K562 (cell line): Measurements from ENCODE around the gene NKX6-2. TPM values are rescaled to one million over a fixed set of nuclear protein-coding genes. Genes with fewer than 3 reads are reported as not detected.

Experiments
- JUND ChIP-seq, 2 experiments: IDR thresholded peaks; 2 replicates in 1 of 2; 3 replicates in 1 of 2; pipeline ENCODE4 v1.6.1; 2011; ENCODE audit warnings: borderline replicate concordance in 2 of 2, low read depth in 2 of 2, low read length in 2 of 2, improper control_type of control experiment in 1 of 2, missing biosample characterization in 1 of 2, missing genetic modification characterization in 1 of 2, missing genetic modification reagents in 1 of 2
- KDM2B ChIP-seq: fragments of 250-450 bp; sonication (Bioruptor Pico); IDR thresholded peaks from 2 replicates; pipeline ENCODE4 v1.8.0; 2021; ENCODE audit warnings: mild to moderate bottlenecking, moderate library complexity
- PURB ChIP-seq: sonication (generic); formaldehyde crosslinking; IDR thresholded peaks from 2 replicates; pipeline ENCODE4 v1.9.0; 2021; ENCODE audit warnings: low read depth, mild to moderate bottlenecking, missing genetic modification reagents
- TRIM28 ChIP-seq: fragments of 450-650 bp; IDR thresholded peaks from 2 replicates; pipeline ENCODE4 v1.6.1; 2017
- YY1 ChIP-seq, 3 experiments: IDR thresholded peaks; 2 replicates each; pipeline ENCODE4 v1.6.1; 2011; ENCODE audit warnings: low read length in 2 of 3, mild to moderate bottlenecking in 2 of 3, moderate library complexity in 2 of 3, borderline replicate concordance in 1 of 3, control low read depth in 1 of 3, low read depth in 1 of 3; ENCODE audit not compliant: insufficient read depth in 3 of 3, insufficient replicate concordance in 2 of 3, control insufficient read depth in 1 of 3, insufficient read length in 1 of 3; ENCODE audit errors: extremely low read depth in 1 of 3
- polyA plus RNA-seq, 8 experiments: library from polyadenylated mRNA; depleted of rRNA in 4 of 8; stranded (reverse) in 5 of 8; unstranded in 3 of 8; fragments of >200 nt; fragmentation: Nextera tagmentation in 2 of 8; fragmentation: Illumina TruSeq in 1 of 8; extraction: Ambion mirVana in 2 of 8; extraction: Trizol in 1 of 8; gene quantifications; 2 replicates each; pipeline versions ENCODE4 v1.2.1 to v1.2.3, GENCODE V29; 2011 to 2014; ENCODE audit warnings: inconsistent platforms in 1 of 8, missing spikeins in 1 of 8
- total RNA-seq, 7 experiments: library from RNA; depleted of rRNA in 6 of 7; stranded (reverse); fragments of >200 nt in 6 of 7; fragmentation: Illumina TruSeq in 2 of 7; extraction: Trizol in 2 of 7; gene quantifications; 2 replicates each; pipeline versions ENCODE4 v1.2.1 to v1.2.3, GENCODE V29; 2011 to 2021; ENCODE audit warnings: low replicate concordance in 1 of 7
- TF ChIP-seq, protein P1 (sequence below), 2 experiments: fragments of 450-650 bp; formaldehyde crosslinking in 1 of 2; IDR thresholded peaks; 2 replicates each; pipeline versions ENCODE4 v1.4.0 to v1.6.1; 2014 to 2020; ENCODE audit warnings: mild to moderate bottlenecking in 2 of 2, borderline replicate concordance in 1 of 2, low read depth in 1 of 2

NKX6-2 gene
- total and polyA plus RNA-seq, 9 of the 15 experiments (the other 6 are each of a cell fraction or from before 2014, with no cell fraction given): 1.0 to 1.6 TPM; not detected in 7

DNA sequence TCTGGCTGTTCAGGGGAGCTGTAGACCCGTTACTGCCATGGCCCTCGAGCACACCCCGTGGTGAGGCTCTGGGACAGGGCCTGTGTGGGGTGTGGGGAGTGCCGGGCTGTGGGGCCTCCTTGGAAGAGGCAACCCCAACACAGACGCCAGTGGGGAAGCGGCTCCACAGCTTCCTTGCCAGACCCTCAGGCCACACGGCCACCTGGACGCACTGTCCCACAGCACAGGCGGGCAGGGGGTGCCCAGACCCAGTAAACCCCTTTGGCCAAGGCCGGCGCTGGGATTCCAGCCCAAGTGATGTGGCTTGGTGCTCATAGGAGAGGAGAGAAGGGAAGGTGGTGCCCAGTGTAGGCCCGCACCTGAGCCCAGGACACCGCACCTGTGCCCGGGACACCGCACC, 12.9 kb upstream of the NKX6-2 start (continued):
- TF ChIP-seq, protein P1, sequence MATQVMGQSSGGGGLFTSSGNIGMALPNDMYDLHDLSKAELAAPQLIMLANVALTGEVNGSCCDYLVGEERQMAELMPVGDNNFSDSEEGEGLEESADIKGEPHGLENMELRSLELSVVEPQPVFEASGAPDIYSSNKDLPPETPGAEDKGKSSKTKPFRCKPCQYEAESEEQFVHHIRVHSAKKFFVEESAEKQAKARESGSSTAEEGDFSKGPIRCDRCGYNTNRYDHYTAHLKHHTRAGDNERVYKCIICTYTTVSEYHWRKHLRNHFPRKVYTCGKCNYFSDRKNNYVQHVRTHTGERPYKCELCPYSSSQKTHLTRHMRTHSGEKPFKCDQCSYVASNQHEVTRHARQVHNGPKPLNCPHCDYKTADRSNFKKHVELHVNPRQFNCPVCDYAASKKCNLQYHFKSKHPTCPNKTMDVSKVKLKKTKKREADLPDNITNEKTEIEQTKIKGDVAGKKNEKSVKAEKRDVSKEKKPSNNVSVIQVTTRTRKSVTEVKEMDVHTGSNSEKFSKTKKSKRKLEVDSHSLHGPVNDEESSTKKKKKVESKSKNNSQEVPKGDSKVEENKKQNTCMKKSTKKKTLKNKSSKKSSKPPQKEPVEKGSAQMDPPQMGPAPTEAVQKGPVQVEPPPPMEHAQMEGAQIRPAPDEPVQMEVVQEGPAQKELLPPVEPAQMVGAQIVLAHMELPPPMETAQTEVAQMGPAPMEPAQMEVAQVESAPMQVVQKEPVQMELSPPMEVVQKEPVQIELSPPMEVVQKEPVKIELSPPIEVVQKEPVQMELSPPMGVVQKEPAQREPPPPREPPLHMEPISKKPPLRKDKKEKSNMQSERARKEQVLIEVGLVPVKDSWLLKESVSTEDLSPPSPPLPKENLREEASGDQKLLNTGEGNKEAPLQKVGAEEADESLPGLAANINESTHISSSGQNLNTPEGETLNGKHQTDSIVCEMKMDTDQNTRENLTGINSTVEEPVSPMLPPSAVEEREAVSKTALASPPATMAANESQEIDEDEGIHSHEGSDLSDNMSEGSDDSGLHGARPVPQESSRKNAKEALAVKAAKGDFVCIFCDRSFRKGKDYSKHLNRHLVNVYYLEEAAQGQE (IDR thresholded peaks at IDR 0.05; ENCODE audit: borderline replicate concordance): no peak
- TF ChIP-seq, protein P1 (CRISPR knock-in tag; IDR thresholded peaks at IDR 0.05; ENCODE audit: low read depth): no peak
- no peak for TF ChIP-seq YY1 (IDR thresholded peaks at IDR 0.05; ENCODE audit: borderline replicate concordance in 1 of 3, control insufficient read depth in 1 of 3, extremely low read depth in 1 of 3, insufficient read depth in 3 of 3, insufficient read length in 1 of 3, insufficient replicate concordance in 2 of 3, low read depth in 1 of 3, low read length in 2 of 3)
- TF ChIP-seq TRIM28: no peak
- no peak for TF ChIP-seq KDM2B
- TF ChIP-seq JUND (IDR thresholded peaks at IDR 0.05; ENCODE audit: borderline replicate concordance, low read depth, low read length): no peak
- TF ChIP-seq JUND (tag; IDR thresholded peaks at IDR 0.05; ENCODE audit: borderline replicate concordance, low read depth, low read length): no peak
- no peak for TF ChIP-seq PURB (CRISPR knock-in tag)
- TF ChIP-seq, all 486 proteins: peak for 0
